ENCODE data around the gene ATE1. TPM values are rescaled to one million over a fixed set of nuclear protein-coding genes. Genes with fewer than 3 reads are reported as not detected.
"Not testable (repeated sequence)": the region's sequence is repeated elsewhere in the genome, so short reads cannot be mapped to it uniquely, and the experiment has no call there.

Gene ATE1
- total RNA-seq, 1 experiment from 2014 or later: 16.5 TPM

DNA sequence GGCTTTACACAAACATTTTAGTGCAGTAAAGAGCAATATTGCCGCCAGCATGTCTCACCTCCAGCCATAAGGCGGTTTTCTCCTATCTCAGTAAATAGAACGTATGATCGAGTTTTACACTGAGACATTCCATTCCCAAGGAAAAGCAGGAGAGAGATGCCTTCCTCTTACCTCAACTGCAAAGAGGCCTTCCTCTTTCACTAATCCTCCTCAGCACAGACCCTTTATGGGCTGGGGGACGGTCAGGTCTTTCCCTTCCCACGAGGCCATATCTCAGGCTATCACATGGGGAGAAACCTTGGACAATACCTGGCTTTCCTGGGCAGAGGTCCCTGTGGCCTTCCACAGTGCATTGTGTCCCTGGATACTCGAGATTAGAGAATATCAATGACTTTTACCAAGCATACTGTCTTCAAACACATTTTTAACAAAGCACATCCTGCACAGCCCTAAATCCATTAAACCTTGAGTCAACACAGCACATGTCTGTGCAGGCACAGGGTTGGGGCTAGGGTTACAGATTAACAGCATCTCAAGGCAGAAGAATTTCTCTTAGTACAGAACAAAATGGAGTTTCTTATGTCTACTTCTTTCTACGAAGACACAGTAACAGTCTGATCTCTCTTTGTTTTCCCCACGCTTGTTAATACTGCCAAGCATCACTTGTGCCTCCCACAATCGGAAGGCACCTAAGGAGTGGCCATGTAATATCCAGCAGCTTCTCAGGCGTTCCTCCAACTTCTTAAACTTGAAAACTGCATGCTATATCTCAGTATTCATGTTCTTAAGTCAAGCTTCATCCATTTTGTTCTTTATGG, 2.6 kb upstream of the ATE1 start:
- DNase-seq (ENCODE audit: low spot score): peak; percentile 44

DNA sequence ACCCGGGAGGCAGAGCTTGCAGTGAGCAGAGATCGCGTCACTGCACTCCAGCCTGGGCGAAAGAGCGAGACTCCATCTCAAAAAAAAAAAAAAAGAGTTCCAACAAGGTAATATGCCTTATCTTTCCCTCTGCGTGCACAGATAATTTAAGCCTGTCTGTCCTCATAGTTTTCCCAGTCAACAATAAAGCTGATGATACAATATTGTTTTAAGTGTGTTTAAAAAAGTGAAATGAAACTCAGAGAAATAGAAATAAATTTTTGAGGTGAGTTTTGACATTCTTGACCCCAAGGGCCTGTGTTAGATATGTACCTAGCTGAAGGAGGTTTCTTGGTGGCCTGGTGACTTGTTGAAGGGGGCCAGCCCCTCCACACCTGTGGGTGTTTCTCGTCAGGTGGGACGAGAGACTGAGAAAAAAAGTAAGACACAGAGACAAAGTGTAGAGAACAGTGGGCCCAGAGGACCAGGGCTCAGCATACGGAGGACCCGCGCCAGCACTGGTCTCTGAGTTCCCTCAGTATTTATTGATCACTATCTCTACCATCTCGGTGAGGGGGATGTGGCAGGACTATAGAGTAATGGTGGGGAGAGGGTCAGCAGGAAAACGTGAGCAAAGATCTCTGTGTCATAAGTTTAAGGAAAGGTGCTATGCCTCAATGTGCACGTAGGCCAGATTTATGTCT, 1.9 kb upstream of the ATE1 start:
- peak; percentile 14 for DNase-seq (ENCODE audit: low spot score)

DNA sequence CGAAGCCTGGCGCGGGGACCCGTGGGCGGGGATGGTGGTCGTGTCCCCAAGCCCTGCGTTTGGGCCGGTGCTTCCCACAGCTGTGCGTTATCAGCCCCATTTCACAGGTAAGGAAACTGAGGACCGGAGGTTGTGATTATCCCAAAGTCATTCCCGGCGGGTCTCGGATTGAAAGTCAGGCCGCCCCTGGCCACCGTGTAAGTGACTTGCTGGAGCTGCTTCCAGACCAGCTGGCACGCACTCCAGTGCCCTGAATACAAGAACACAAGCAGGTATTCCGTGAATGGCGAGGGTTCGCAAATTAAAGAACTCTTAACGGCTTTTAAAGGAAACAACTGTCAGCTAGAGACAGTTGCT, 675 bp upstream of the ATE1 start:
- DNase-seq (ENCODE audit: low spot score): peak; percentile 56

DNA sequence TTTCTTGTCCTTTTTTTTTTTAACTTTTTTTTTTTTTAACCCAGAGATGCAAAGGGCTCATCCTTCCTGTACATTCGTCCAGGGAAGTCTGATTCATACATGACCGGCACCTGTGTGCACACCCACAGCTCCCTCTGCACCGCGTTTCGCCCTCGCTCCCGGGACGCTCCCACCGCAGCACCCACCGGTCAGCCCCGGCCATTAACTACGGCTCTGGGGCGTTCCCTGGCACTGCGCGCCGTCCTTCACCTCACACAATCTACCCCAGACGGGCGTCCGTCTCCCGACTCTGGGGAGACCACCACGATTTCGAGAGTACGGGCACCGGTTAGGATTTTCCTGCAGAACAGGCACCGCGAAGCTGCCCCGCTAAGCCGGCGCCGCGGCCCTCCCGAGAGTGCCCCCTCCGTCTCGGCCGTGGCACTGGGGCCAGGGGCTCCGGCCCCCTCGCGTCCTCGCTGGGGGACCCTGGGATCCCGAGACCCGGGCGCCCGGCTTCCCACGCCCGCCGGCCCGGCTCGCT, 452 bp downstream of the ATE1 start:
- peak; percentile 62 for DNase-seq (ENCODE audit: low spot score)

DNA sequence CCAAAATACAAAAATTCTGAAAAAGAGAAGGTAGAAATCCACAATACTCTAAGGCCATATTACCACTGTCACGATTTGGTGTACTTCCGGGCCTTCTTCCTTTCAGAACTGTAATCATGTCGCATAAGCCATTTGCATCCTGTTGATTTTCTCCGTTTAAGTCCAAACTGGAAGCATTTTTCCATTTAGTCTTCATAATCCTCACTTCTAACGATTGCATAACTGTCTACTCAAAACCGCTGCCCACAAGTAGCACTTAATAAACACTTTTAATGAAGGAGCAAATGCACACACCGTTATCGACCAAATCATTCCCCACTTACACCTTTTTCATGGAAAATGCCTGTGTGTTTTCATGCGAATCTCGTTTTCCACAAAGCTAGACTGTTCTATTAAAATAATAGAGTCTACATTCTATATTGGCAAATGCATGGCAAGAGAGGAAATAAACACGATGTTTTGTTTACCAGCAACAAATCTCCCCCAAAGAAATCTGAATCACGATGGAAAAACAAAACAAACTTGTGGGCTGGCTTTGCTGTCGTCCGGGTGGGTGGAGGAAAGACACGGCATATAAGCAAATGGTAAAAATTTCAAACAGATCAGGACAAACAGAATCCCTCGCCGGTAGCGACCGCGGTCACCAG, 1.0 kb downstream of the ATE1 start:
- peak; percentile 45 for DNase-seq (ENCODE audit: low spot score)

DNA sequence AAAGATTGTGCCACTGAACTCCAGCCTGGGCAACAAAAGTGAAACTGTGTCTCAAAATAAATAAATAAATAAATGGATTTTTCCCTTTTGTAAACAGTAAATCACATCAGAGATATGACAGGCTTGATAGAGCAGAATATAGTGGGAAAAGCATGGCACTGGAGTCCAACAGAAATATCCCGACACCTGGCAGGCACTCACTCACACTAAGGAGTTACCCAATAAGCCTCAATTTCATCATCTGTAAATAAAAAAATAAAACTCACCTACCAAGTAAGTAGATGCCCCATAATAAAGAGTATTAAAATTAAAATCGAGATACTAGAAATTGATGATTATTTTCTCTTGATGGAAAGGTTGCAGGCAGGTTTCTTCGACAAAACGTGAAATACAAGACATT, 1.7 kb downstream of the ATE1 start:
- no peak for DNase-seq (ENCODE audit: low spot score)

DNA sequence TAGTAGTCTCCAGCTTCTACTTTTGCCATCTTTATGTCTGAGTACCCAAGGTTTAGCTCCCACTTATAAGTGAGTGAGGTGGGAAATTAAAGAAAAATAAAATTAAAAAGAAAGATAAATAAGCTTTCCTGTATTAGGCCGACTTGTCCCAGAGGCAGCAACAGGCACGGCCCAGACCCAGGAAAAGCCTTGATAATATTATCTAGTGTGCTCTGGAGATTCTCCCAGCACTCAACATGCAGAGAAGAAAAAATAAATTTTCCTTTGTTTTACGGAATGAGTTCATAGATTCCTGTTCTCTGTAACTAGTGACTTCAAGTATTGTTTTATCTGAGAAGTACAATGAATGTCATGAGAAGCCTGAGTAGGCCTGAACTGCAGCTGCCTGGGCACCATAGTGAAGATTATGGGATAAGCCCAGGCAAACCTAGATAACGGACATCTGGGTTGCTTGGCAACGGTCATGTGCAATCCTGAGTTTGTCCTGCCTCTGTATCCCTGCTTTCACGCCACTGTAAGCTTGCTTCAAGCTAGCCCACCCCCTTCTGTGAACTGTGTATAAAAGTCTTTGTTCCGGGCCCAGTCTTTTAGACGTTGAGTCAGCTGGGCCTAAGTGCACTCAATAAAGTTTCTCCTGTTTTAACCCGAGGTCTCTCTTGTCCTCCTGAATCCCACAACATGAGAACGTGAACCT, 6.4 kb downstream of the ATE1 start:
- no peak for DNase-seq (ENCODE audit: low spot score)

DNA sequence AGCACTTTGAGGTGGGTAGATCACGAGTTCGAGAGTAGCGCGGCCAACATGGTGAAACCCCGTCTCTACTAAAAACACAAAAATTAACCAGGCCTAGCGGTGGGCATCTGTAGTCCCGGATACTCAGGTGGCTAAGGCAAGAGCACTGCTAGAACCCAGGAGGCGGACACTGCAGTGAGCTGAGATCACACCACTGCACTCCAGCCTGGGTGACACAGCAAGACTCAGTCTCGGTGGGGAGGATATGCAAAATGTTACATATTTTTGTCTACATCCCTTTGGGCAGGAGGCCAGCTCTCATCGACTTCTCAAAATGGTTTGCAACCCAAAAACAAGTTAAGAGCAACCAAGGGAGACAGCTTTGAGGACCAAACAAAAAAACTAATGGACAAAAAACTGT, 8.2 kb downstream of the ATE1 start:
- DNase-seq (ENCODE audit: low spot score): no peak

DNA sequence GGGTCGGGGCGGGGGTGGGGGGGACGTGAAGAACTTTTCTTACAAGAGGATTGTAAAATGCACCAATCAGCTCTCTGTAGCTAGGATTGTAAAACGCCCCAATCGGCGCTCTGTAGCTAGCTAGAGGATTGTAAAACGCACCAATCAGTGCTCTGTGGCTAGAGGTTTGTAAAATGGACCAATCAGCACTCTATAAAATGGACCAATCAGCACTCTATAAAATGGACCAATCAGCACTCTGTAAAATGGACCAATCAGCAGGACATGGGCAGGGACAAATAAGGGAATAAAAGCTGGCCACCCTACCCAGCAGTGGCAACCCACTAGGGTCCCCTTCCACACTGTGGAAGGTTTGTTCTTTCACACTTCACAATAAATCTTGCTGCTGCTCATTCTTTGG, 9.0 kb downstream of the ATE1 start:
- DNase-seq (ENCODE audit: low spot score): not testable (repeated sequence)

DNA sequence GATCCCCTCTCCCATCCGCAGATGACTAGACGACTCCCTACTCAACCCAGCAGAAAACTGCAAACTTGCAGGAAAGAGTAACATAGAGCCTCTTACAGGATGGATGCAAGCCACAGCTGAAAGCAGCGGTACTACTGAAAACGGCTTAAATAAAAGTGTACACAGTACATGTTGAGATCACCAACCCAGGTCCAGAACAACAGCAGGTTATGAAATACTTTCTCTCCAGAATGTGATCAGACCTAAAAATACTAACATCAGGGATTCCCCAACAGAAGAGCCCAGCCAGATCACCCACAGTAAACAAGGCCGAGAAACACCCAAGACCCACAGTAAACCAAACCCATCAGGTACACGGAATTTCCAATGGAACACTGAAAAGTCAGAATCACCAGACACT, 13.2 kb downstream of the ATE1 start:
- no peak for DNase-seq (ENCODE audit: low spot score)

DNA sequence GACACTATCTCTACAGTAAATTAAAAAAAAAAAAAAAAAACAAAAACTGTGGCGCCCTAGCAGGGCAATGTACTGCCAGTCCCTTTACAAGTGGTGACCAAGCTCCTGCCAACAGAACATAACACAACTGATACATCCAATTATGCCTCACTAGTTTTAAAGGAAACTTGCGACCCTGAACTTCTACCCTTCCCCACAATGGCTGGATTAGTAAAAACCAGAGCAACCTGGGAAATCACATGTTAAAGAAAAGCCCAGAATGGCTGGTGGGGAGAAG, 16.5 kb downstream of the ATE1 start:
- DNase-seq (ENCODE audit: low spot score): no peak

DNA sequence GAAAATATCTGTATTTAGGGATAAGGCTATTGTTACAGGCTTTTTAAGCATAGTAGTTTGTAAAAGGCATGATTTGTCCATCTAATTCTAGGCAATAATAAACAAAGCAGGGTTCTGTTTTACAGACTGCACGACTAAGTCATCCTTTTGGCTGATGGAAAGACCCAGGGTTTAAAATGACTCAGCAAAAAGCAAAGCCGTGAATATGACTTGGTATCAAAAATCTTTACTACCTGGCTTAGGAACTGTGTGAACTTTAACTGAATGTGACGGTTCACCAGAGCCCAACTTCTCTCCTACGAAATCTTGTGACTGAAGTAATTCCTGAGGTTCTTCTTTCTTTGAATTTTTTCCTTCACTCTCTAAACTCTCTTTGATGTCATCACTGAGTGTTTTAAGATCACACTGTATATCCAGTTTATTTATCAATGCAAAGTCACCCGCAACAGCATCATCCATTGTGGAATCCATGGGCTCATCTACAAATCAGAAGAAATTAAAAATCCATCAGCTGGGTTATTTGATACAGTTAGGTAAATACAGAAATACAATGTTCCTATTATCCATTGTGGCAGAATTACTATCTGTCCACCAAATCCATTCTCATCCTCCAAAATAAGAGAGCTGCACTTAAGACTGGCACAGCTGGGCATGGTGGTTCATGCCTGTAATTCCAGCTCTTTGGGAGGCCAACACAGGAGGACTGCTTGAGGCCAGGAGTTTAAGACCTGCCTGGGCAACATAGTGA, 17.0 kb downstream of the ATE1 start:
- peak; percentile 23 for DNase-seq (ENCODE audit: low spot score)

DNA sequence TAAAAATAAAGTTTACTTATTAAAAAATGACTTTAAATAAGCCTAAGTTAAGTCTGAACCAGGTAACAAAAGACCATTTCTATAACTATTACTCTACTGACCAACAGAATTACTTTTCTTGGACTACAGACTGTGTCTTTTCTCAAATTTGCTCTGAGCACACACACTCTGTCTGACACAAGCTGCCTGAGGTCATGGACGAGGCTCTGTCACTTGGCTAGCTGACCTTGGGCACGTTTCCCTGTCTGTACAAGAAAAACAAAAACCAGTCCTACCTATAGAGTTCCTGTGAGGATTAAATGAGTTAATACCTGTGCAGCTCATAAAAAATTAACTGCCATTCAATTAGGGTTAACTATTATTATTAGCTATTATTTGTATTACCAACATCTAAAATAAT, 22.9 kb downstream of the ATE1 start:
- DNase-seq (ENCODE audit: low spot score): no peak

DNA sequence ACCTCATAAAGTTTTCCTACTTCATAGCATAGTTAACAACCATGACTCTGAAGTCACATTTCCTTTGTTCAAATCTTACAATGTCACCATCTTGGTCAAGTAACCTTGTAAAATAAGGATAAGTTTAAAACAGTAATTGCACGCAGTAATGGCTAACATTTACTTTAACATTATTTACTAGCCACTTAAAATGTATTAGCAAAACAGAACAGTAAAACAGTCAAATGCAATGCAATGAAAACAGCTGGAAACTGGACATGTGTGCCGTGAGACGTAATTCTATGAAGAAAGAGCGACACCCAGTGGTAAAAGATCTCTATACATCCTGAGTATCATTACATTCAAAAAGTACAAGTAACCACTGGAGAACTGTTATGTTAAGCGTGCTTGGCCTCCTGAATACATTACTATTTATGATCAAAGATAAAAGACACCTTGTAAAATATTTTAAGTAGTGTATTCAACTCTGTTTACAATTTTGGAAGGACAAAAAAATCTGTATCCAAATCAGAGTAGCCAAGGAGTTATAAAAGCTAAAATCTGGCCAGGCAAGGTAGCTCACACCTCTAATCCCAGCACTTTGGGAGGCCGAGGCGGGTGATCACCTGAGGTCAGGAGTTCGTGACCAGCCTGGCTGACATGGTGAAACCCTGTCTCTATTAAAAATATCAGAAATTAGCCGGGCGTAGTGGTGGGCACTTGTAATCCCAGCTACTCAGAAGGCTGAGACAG, 27.2 kb downstream of the ATE1 start:
- DNase-seq (ENCODE audit: low spot score): peak; percentile 82

DNA sequence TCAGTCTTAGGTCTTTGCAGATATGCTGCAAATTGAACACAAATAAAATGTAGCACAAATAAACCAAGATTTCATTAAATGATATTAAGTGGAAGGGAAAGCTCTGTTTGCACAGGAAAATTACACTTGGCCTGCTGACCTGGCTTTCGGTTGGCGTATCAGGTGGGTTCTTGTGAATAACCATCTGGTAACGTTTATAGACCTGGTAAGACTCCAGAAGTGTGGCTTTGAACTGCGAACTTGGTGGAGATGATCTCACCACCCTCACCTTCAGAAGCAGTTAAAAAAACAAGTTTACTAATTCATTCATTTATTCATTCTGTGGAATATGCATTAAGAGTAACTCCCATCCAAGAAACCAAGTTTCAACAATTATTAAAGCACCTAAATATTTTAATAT, 28.1 kb downstream of the ATE1 start:
- no peak for DNase-seq (ENCODE audit: low spot score)

DNA sequence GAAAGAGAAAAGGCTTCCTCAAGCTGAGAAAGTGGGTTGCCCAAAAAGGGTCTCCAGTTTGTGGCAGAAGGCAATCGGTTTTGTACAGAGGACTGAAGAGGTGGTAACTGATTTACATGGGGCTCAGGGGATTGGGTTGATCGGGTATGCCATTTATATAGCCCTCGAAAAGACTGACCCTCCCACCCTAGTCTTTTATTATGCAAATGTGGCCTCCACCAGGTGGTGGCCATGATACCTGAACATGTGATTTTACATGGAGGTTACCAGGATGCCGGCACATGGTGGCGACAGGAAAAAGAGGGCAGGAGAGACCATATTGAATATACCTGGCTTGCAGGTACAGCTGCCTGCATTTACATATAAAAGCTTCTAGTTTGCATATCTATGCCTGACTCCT, 36.7 kb downstream of the ATE1 start:
- no peak for DNase-seq (ENCODE audit: low spot score)

DNA sequence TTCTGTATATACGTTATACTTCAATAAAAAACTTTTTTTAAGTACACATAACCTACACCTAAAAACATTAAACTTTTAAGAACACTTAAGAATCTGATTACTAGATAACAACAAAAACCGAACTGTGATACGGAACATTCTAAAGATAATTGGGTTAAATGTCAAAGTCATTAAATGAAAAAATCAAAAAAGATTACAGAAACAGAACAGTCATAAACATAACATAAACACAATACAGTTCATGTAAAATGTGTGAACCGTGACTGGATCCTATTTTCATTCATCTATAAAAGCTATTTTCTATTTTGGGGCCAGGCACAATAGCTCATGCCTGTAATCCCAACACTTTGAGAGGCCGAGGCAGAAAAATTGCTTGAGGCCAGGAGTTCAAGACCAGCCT, 38.6 kb downstream of the ATE1 start:
- DNase-seq (ENCODE audit: low spot score): no peak

DNA sequence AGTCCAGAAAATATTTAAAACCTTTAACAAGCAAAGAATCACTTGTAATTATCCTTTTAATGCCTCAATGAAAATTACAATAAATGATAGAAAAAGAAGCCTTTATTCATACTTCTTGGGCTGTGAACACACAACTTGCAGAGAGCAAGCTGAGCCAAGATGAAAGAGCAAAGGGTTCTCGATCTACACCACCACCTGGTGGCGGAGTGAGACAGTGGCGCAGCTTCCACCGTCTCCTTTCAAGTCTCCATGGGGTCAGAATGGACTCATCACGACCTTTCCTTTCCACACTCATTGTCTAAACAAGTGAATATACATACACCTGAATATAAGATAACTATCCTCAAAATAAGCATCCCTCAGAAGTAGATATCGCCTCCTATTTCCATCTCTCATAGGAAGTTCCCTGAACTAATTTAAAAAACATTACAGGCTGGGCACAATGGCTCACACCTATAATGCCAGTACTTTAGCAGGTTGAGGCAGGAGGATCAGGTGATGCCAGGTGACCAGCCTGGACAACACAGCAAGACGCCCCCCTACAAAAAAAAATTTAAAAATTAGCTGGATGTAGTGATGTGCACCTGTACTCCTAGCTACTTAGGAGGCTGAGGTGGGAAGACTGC, 40.7 kb downstream of the ATE1 start:
- DNase-seq (ENCODE audit: low spot score): peak; percentile 79

DNA sequence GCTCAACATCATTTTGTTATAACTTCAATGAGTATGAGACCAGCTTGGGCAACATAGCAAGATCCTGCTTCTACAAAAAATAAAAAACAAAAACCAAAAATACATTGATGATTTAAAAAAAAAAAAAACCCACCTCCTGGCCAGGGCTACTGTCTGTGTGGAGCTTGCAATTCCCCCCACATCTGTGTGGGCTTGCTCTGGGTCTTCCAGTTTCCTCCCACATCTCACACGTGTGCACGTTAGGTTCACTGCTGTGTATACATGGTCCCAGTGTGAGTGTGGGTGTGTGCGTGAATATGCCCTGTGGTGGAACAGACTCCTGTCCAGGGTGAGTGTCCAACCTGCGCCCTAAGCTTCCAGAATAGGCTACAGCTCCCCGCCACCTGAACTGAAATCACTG, 41.6 kb downstream of the ATE1 start:
- DNase-seq (ENCODE audit: low spot score): no peak

DNA sequence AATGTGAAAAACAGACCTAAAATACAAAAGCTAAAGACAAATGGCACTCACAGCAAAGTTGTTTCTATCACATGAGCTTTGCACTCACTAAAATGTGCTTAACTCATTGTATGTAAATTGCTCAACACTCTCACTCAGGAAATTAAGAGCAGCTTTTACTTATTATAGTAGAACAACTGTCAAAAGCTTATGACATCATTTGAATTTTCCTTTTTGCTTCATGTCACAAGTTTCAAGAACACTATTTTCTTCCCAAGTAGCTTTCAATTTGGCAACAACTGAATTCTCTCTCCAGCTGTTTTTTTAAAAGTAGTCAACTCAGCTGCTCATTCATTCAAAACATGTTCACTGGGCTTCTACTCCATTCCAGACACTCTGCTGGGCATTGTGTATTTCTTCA, 46.9 kb downstream of the ATE1 start:
- DNase-seq (ENCODE audit: low spot score): no peak
